Astrocyte of the cerebellum (primary cell): ENCODE measurements around the gene PHAX.

Experiments used
- DNase-seq: peaks from one replicate; pipeline ENCODE4 v3.0.0-alpha.2; 2011; ENCODE audit warnings: low read depth
- H3K4me3 ChIP-seq: 2 replicates; pipeline ENCODE4 v1.5.1; 2011; ENCODE audit warnings: mild to moderate bottlenecking, low read depth, low read length, moderate library complexity
- CTCF ChIP-seq: IDR thresholded peaks from 2 replicates; pipeline ENCODE4 v1.5.1; 2012; ENCODE audit warnings: low read length, low read depth, moderate library complexity, mild to moderate bottlenecking; ENCODE audit errors: missing control alignments
- in situ Hi-C: cut with HindIII; loops from 2 replicates; pipeline ENCODE4 v1.10.0; 2017; ENCODE audit warnings: low sequenced_read_pairs

The PHAX gene

GRCh38 chr5:126576974-126577373 lies 23.8 kb upstream of the PHAX start:
- in situ Hi-C loops, result no loop called here
- H3K4me3 ChIP-seq, result no peak overlapping the region
- DNase-seq, result no peak
- no peak for TF ChIP-seq CTCF

- no peak overlapping the region for H3K4me3 ChIP-seq
- in situ Hi-C loops, result no loop called here
- DNase-seq, result no peak
- TF ChIP-seq CTCF, result no peak
These were observed 23.3 kb upstream of the PHAX start for GRCh38 chr5:126577415-126577814.

- no peak overlapping the region for H3K4me3 ChIP-seq
- no peak for DNase-seq
- no peak for TF ChIP-seq CTCF
- in situ Hi-C loops, result no loop called here
These were observed 21.0 kb upstream of the PHAX start for GRCh38 chr5:126579716-126580115.

- no peak for TF ChIP-seq CTCF
- in situ Hi-C loops, result no loop called here
- no peak overlapping the region for H3K4me3 ChIP-seq
- DNase-seq, result no peak
These were observed 17.0 kb upstream of the PHAX start for GRCh38 chr5:126583761-126584160.

- DNase-seq, result no peak
- TF ChIP-seq CTCF, result no peak
- H3K4me3 ChIP-seq, result no peak overlapping the region
- in situ Hi-C loops, result no loop called here
These were observed 13.0 kb upstream of the PHAX start for GRCh38 chr5:126587551-126588390.

GRCh38 chr5:126589536-126590297 lies 11.0 kb upstream of the PHAX start:
- no peak overlapping the region for H3K4me3 ChIP-seq
- TF ChIP-seq CTCF, result no peak
- DNase-seq, result no peak
- in situ Hi-C loops, result loop anchor here (5.0 to 10.0 kb wide), 2 partner anchors 47 to 245 kb away; no protein-coding TSS in a partner anchor
